NT2/D1 (cell line): ENCODE measurements around the gene PTPRK.

Experiments used
- DNase-seq: peaks from one replicate; pipeline ENCODE4 v3.0.0-alpha.2; 2011; ENCODE audit warnings: low read depth, low spot score
- H3K27me3 ChIP-seq: 2 replicates; pipeline ENCODE4 v1.6.0; 2011; ENCODE audit warnings: mild to moderate bottlenecking; ENCODE audit not compliant: insufficient read length, insufficient read depth
- H3K36me3 ChIP-seq: 2 replicates; pipeline ENCODE4 v1.6.1; 2011; ENCODE audit warnings: mild to moderate bottlenecking, low read length, mixed read lengths; ENCODE audit not compliant: insufficient read depth, insufficient read length
- H3K4me1 ChIP-seq: 2 replicates; pipeline ENCODE4 v1.5.1; 2011; ENCODE audit not compliant: insufficient read depth, insufficient read length
- H3K4me3 ChIP-seq: 2 replicates; pipeline ENCODE4 v1.5.1; 2011; ENCODE audit warnings: low read depth; ENCODE audit not compliant: insufficient read length
- H3K9ac ChIP-seq: 2 replicates; pipeline ENCODE4 v1.6.0; 2011; ENCODE audit warnings: low read depth; ENCODE audit not compliant: insufficient read length
- H3K9me3 ChIP-seq: 2 replicates; pipeline ENCODE4 v1.5.1; 2011; ENCODE audit warnings: mild to moderate bottlenecking, low read length; ENCODE audit not compliant: insufficient read depth
- SUZ12 ChIP-seq: IDR thresholded peaks from 2 replicates; pipeline ENCODE4 v1.6.1; 2011; ENCODE audit not compliant: insufficient read length, insufficient read depth; ENCODE audit errors: extremely low read depth
- YY1 ChIP-seq: IDR thresholded peaks from 2 replicates; pipeline ENCODE4 v1.6.1; 2011; ENCODE audit not compliant: insufficient read length, insufficient read depth
- ZNF274 ChIP-seq: IDR thresholded peaks from 2 replicates; pipeline ENCODE4 v1.6.1; 2011; ENCODE audit warnings: mild to moderate bottlenecking, low read depth, low read length

PTPRK gene

DNA sequence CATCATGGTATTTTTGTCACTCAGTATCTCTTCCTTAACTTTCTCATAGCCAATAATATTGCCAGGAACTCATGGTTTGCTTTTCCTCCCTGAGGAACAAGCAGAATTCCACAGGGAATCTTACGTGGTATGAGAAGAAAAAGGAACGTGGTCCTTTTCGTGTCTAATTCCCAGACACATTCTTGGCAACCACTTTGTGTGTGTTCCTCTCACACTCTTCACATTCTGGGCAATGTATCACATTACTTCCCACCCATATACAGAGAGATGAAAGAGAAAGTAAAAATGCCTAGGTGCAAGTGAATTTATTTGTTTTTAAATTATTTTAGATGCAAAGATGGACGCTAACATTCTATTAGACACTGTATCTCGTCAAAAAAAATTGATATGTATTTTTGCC lies 102.7 kb downstream of the PTPRK start:
- TF ChIP-seq SUZ12, result no peak
- no peak for TF ChIP-seq ZNF274
- no peak for TF ChIP-seq YY1
- Histone ChIP-seq H3K4me1 (no peaks in the 10 kb centered on the region), H3K9me3 (no peaks in the 10 kb centered on the region), H3K36me3 (no peaks in the 10 kb centered on the region), H3K27me3 (no peaks in the 10 kb centered on the region), H3K9ac (no peak overlapping the region), H3K4me3 (no peak overlapping the region)
- no peak for DNase-seq

DNA sequence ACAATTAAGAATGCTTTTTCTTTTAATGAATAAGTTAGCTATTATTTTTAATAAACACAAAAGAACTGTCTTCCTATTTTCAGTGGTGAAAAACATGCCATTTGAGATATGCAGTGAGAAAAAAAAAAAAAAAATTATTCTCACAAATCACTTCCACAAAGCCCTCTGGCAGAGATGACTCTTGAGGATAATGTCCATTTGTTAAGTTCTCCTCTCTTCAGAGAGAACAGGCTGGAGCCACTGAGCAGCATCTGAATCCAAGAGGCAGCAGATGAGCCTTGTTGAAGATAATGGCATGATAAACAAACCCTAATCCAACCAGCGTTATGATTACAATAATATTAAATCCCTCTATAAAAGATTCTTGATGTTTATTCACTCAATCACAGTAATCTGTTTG lies 105.0 kb downstream of the PTPRK start:
- Histone ChIP-seq H3K4me3 (no peak overlapping the region), H3K36me3 (no peaks in the 10 kb centered on the region), H3K9ac (no peak overlapping the region), H3K27me3 (no peaks in the 10 kb centered on the region), H3K4me1 (no peaks in the 10 kb centered on the region), H3K9me3 (no peaks in the 10 kb centered on the region)
- DNase-seq, result no peak
- no peak for TF ChIP-seq SUZ12
- no peak for TF ChIP-seq YY1
- TF ChIP-seq ZNF274, result no peak

DNA sequence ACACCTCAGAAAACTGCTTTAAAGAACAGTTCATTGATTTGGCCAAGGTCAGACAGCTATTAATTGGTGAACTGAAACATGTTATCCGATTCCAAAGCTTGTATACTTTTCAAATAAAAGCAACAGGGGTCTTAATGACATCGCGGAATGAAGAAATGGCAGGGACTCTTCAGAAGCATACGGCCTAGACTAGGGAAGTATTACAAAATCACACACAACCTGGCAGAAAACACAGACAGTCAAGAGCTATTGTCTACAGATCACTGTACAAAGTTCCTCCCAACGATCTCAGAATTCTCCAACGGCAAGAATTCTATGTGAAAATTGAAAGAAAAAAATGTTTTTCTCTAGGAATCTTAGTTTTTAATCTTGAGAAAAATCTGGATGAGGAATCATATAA lies 105.5 kb downstream of the PTPRK start:
- no peaks in the 10 kb centered on the region for H3K4me1 ChIP-seq
- no peaks in the 10 kb centered on the region for H3K36me3 ChIP-seq
- H3K9me3 ChIP-seq, result no peaks in the 10 kb centered on the region
- H3K27me3 ChIP-seq, result no peaks in the 10 kb centered on the region
- no peak overlapping the region for H3K4me3 ChIP-seq
- DNase-seq, result no peak
- no peak overlapping the region for H3K9ac ChIP-seq
- no peak for TF ChIP-seq SUZ12
- no peak for TF ChIP-seq ZNF274
- no peak for TF ChIP-seq YY1

DNA sequence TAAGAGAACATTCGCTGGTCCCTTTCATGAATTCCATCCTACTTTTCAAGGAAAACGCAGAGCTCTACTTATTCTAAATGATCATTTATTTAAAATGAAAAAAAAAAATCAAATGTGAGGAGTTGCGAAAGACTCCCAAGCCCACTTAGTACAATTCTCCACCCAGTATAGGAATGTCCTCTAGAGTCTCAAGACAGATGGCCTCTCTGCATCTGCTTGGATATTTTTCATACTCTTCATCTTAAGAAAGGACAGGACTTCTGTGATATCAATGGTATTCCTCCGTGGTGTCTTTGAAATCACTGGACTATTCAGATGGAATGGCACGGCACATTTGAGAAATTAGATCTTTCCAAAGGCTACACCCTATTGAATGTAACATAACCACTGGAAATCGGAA lies 107.1 kb downstream of the PTPRK start:
- Histone ChIP-seq H3K9ac (no peak overlapping the region), H3K36me3 (no peaks in the 10 kb centered on the region), H3K27me3 (no peaks in the 10 kb centered on the region), H3K9me3 (no peaks in the 10 kb centered on the region), H3K4me3 (no peak overlapping the region), H3K4me1 (no peaks in the 10 kb centered on the region)
- no peak for DNase-seq
- TF ChIP-seq SUZ12, result no peak
- TF ChIP-seq ZNF274, result no peak
- no peak for TF ChIP-seq YY1

DNA sequence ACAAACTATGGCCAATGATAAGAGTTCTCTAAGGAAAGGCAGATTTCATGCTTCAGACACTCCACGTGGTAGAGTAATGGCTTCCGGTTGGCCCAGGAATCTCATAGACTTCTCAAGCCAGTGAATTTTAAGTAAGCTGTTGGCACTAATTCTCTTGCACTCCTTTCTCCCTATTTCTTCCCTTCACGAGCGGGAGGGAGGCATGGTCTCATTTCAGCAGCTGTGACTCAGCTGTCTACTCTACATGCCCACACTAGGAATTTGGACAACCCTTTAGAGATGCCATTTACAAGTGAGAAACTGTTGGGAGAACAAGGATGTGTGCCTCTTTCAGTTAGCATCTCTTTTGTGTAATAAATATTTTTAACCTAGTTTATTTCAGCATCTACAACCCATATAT lies 107.7 kb downstream of the PTPRK start:
- no peak for TF ChIP-seq ZNF274
- Histone ChIP-seq H3K9me3 (no peaks in the 10 kb centered on the region), H3K27me3 (no peaks in the 10 kb centered on the region), H3K4me1 (no peaks in the 10 kb centered on the region), H3K36me3 (no peaks in the 10 kb centered on the region), H3K4me3 (no peak overlapping the region), H3K9ac (no peak overlapping the region)
- no peak for DNase-seq

DNA sequence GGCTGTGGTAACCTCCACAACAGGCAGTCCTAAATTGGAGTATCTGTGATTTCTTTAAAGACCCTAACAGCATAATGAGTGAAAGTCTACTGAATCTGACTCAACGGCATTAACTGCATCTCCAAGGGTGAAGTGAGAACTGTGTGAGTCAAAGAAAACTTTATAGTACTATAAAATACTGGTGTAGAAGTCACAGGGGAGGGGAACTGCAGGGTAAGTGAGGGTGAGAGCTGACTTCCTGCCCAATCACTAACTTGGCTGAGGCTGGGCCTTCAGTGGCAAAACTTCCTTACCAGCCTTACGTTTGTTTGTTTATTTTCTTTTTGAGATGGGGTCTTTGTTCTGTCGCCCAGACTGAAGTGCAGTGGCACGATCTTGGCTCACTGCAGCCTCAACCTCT lies 109.8 kb downstream of the PTPRK start:
- no peaks in the 10 kb centered on the region for H3K27me3 ChIP-seq
- no peaks in the 10 kb centered on the region for H3K36me3 ChIP-seq
- DNase-seq, result no peak
- H3K9ac ChIP-seq, result no peak overlapping the region
- H3K9me3 ChIP-seq, result no peaks in the 10 kb centered on the region
- no peaks in the 10 kb centered on the region for H3K4me1 ChIP-seq
- TF ChIP-seq SUZ12, result no peak
- TF ChIP-seq ZNF274, result no peak
- TF ChIP-seq YY1, result no peak
- H3K4me3 ChIP-seq, result no peak overlapping the region

DNA sequence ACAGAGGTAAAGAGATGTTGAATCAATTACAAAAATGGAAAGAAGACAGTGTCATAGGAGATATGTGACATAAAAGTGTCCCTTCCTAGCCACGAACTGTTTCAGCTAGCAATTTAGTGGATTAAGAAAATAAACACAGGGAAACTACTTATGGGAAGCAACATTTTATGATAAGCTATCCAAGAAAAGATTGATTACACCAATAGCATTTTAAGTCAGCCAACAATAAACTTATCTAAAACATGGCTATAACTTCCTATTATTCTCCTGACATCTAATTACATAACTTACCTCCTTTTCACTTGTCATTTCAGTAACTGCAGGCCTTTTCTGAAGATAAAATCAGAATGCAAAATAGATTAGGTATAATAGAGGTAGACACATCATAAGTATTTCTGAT lies 111.4 kb downstream of the PTPRK start:
- H3K27me3 ChIP-seq, result no peaks in the 10 kb centered on the region
- H3K9me3 ChIP-seq, result no peaks in the 10 kb centered on the region
- no peak for TF ChIP-seq SUZ12
- no peak for TF ChIP-seq YY1
- TF ChIP-seq ZNF274, result no peak
- no peak for DNase-seq
- H3K4me1 ChIP-seq, result no peaks in the 10 kb centered on the region
- H3K9ac ChIP-seq, result no peak overlapping the region
- H3K4me3 ChIP-seq, result no peak overlapping the region
- no peaks in the 10 kb centered on the region for H3K36me3 ChIP-seq

DNA sequence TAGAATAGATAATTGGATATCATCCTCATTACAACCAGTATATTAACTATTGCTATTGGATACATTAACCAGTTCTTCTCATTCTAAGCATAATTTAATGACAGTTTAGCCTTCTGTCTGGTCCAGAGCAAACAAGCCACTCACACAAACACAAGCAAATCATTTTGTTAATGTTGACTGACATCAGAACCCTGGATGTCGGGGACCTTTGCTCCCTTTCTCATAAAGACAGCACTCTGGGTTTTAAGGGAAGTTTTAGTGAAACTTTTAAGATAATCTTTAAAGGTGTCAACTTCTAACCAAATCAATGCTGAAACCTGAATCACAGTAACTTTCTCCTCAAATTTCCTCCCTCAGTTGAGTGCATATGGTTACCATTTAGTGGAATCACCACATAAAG lies 113.9 kb downstream of the PTPRK start:
- Histone ChIP-seq H3K4me3 (no peak overlapping the region), H3K27me3 (no peaks in the 10 kb centered on the region), H3K9me3 (no peaks in the 10 kb centered on the region), H3K9ac (no peak overlapping the region), H3K4me1 (no peaks in the 10 kb centered on the region), H3K36me3 (no peaks in the 10 kb centered on the region)
- no peak for DNase-seq
- TF ChIP-seq YY1 (no peak), SUZ12 (no peak), ZNF274 (no peak)
